ENCODE data around the gene PCYT1A. TPM values are rescaled to one million over a fixed set of nuclear protein-coding genes. Genes with fewer than 3 reads are reported as not detected.
A peak's percentile ranks its signal among the peaks of the same experiment; 100 is the strongest.

The PCYT1A gene
- total RNA-seq, 1 experiment from 2014 or later: 28.5 TPM

DNA sequence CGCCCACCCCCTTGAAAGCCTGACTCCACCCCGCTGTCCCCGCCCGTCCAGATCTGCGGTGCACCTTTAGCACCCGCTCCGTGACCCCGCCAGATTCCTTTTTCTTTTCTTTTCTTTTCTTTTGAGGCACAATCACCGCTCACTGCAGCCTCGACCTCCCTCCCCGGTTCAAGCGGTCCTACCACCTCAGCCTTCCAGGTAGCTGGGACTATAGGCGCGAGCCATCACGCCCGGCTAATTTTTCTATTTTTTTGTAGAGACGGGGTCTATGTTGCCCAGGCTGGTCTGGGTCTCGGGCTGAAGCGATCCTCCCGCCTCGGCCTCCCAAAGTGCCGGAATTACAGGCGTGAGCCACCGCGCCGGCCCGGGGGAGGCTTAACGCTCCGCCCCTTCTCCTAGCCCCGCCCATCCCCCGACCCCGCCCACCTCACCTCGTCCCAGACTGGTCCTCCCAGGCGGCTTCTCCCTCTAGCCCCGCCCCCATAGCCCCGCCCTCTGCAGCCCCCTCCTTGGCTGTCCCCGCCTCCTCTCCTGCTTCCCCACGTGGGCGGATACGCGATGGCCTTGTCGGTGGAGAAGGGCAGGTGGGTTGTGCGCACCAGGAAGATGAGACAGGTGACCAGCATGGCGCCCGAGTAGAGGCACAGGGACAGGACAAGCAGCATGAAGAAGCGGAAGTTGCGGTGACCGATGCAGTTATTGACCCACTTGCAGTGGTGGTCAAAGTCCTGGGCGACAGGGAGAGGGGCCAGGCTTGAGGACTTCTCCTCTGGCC lies 79.5 kb downstream of the PCYT1A start (continued):
- no peak for TF ChIP-seq ZNF532 (CRISPR knock-in tag; IDR thresholded peaks at IDR 0.05; ENCODE audit: borderline replicate concordance)
- TF ChIP-seq, protein P1, sequence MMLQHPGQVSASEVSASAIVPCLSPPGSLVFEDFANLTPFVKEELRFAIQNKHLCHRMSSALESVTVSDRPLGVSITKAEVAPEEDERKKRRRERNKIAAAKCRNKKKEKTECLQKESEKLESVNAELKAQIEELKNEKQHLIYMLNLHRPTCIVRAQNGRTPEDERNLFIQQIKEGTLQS (CRISPR knock-in tag; conservative IDR thresholded peaks at IDR 0.05): no peak
- TF ChIP-seq SOX15 (CRISPR knock-in tag; IDR thresholded peaks at IDR 0.05): no peak
- TF ChIP-seq IRF2 (CRISPR knock-in tag; IDR thresholded peaks at IDR 0.05; ENCODE audit: borderline replicate concordance, low read depth): no peak
- TF ChIP-seq SP1 (CRISPR knock-in tag; conservative IDR thresholded peaks at IDR 0.05): peak; percentile 69
- TF ChIP-seq MAX (CRISPR knock-in tag; IDR thresholded peaks at IDR 0.05): peak; percentile 64; the same call in 1 of the 2 replicates
- TF ChIP-seq EMX1 (CRISPR knock-in tag; IDR thresholded peaks at IDR 0.05): no peak
- TF ChIP-seq ZNF317 (CRISPR knock-in tag; IDR thresholded peaks at IDR 0.05; ENCODE audit: borderline replicate concordance, low read depth): no peak
- no peak for TF ChIP-seq ZNF232 (CRISPR knock-in tag; IDR thresholded peaks at IDR 0.05)
- no peak for TF ChIP-seq TEAD4 (CRISPR knock-in tag; IDR thresholded peaks at IDR 0.05)
- TF ChIP-seq NR3C1 (CRISPR knock-in tag; conservative IDR thresholded peaks at IDR 0.05; ENCODE audit: low read depth): no peak
- TF ChIP-seq, protein P2, sequence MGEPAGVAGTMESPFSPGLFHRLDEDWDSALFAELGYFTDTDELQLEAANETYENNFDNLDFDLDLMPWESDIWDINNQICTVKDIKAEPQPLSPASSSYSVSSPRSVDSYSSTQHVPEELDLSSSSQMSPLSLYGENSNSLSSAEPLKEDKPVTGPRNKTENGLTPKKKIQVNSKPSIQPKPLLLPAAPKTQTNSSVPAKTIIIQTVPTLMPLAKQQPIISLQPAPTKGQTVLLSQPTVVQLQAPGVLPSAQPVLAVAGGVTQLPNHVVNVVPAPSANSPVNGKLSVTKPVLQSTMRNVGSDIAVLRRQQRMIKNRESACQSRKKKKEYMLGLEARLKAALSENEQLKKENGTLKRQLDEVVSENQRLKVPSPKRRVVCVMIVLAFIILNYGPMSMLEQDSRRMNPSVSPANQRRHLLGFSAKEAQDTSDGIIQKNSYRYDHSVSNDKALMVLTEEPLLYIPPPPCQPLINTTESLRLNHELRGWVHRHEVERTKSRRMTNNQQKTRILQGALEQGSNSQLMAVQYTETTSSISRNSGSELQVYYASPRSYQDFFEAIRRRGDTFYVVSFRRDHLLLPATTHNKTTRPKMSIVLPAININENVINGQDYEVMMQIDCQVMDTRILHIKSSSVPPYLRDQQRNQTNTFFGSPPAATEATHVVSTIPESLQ (CRISPR knock-in tag; IDR thresholded peaks at IDR 0.05): no peak

DNA sequence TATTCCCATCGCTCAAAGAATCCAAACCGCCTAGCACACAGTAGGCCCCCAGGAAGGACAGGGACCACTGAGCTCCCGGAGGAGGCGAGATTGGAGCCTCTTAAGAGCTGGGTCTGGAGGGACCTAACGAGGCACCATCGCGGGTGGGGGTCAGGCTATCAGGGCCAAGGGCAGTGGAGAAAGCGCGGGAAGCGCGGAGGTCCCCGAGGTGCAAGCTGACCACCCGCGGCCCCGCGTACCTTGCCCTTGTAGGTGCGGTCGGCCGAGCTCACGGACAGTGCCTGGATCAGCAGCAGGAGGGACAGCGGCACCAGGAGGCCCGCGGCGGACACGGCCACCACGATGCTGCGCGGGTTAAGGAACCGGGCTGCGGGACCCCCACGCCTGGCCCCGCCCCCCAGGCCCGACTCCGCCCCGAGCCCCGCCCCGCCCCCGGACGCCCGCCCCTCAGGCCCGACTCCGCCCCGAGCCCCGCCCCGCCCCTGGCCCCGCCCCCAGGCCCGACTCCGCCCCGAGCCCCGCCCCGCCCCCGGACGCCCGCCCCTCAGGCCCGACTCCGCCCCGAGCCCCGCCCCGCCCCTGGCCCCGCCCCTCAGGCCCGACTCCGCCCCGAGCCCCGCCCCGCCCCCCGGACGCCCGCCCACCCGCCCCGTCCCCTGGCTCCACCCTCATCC lies 80.2 kb downstream of the PCYT1A start:
- H3K9me3 Mint-ChIP-seq: peaks cover 4% of the 10 kb centered on the region; the same call in 1 of the 2 replicates
- H3K27me3 Mint-ChIP-seq (ENCODE audit: low read depth): peaks cover 30% of the 10 kb centered on the region
- peak overlapping the region; percentile 83 for H3K4me3 Mint-ChIP-seq
- DNase-seq (ENCODE audit: low spot score) (no peak), ATAC-seq (peak; percentile 16; the same call in 1 of the 2 replicates)
- H3K36me3 Mint-ChIP-seq: no peaks in the 10 kb centered on the region
- CTCF ChIA-PET: interaction anchor here (0.5 to 1.6 kb wide), 4 partner anchors 25 to 321 kb away, joined by 3 to 5 read pairs (median 3); no protein-coding TSS in a partner anchor
- no peak overlapping the region for H3K27ac Mint-ChIP-seq
- POLR2A ChIA-PET: interaction anchor here (1.5 kb wide), 1 partner anchor 225 kb away, joined by 4 read pairs; the partner anchor contains the start of gene UBXN7
- H3K4me1 Mint-ChIP-seq: peaks cover 10% of the 10 kb centered on the region
- TF ChIP-seq FOXK1 (CRISPR knock-in tag; IDR thresholded peaks at IDR 0.05): no peak
- TF ChIP-seq ZNF396 (CRISPR knock-in tag; IDR thresholded peaks at IDR 0.05; ENCODE audit: borderline replicate concordance): no peak
- no peak for TF ChIP-seq NFATC4 (CRISPR knock-in tag; IDR thresholded peaks at IDR 0.05)
- TF ChIP-seq EMX1 (CRISPR knock-in tag; IDR thresholded peaks at IDR 0.05): no peak
- no peak for TF ChIP-seq ZNF416 (CRISPR knock-in tag; IDR thresholded peaks at IDR 0.05)
- peak; percentile 63 for TF ChIP-seq SP1 (CRISPR knock-in tag; conservative IDR thresholded peaks at IDR 0.05)
- TF ChIP-seq ZNF121 (CRISPR knock-in tag; IDR thresholded peaks at IDR 0.05): peak; percentile 93
- no peak for TF ChIP-seq IRF2 (CRISPR knock-in tag; IDR thresholded peaks at IDR 0.05; ENCODE audit: borderline replicate concordance, low read depth)
- TF ChIP-seq JAZF1 (CRISPR knock-in tag; IDR thresholded peaks at IDR 0.05): no peak
- 0 out of 2 replicates have a peak, but pooled peaks have one; percentile 34 for TF ChIP-seq FOXP1 (CRISPR knock-in tag; IDR thresholded peaks at IDR 0.05; ENCODE audit: borderline replicate concordance)
- TF ChIP-seq PRDM15 (CRISPR knock-in tag; IDR thresholded peaks at IDR 0.05): no peak
